OCI-LY7 (cell line): ENCODE results near the gene GAP43. TPM values are rescaled to one million over a fixed set of nuclear protein-coding genes. Genes with fewer than 3 reads are reported as not detected.

Source experiments
- BruUV-seq: library from RNA; stranded (reverse); fragments of 400-500 nt; replicated peaks from 2 replicates; lab custom pipeline; 2021; lab: Mats Ljungman, UMichigan
- CTCF ChIA-PET: fragments of 300-600 bp; sonication (Branson Sonifier 250); formaldehyde crosslinking; loops from one replicate; lab custom pipeline; 2022; ENCODE audit warnings: antibody characterized with exemption; ENCODE audit not compliant: unreplicated experiment; lab: Charles Lee
- POLR2A ChIA-PET: fragments of 300-600 bp; sonication (Branson Sonifier 250); formaldehyde crosslinking; loops from one replicate; lab custom pipeline; 2022; ENCODE audit warnings: antibody characterized with exemption; lab: Charles Lee
- DNase-seq: peaks from one replicate; pipeline ENCODE4 v3.0.0-alpha.2; 2015; ENCODE audit warnings: low spot score
- H2AFZ ChIP-seq: fragments of 200-600 bp; sonication (generic), shearing (Covaris generic); 2 replicates; pipeline ENCODE4 v1.6.1; 2014; ENCODE audit warnings: mild to moderate bottlenecking, antibody characterized with exemption, low read length, moderate library complexity
- H3K27ac ChIP-seq: fragments of 200-600 bp; sonication (generic); 2 replicates; pipeline ENCODE4 v1.5.1; 2014; ENCODE audit warnings: mixed run types, low read depth, mild to moderate bottlenecking, moderate library complexity, low read length, inconsistent platforms; ENCODE audit not compliant: poor library complexity, severe bottlenecking
- H3K36me3 ChIP-seq: fragments of 200-600 bp; sonication (generic); 2 replicates; pipeline ENCODE4 v1.6.1; 2014; ENCODE audit warnings: mild to moderate bottlenecking, antibody characterized with exemption, low read length, moderate library complexity, mixed read lengths; ENCODE audit not compliant: insufficient read depth
- H3K4me1 ChIP-seq: fragments of 200-600 bp; sonication (generic); 2 replicates; pipeline ENCODE4 v1.5.1; 2014; ENCODE audit warnings: mild to moderate bottlenecking, low read length; ENCODE audit not compliant: insufficient read depth, poor library complexity, severe bottlenecking
- H3K4me2 ChIP-seq: fragments of 200-600 bp; sonication (generic); 2 replicates; pipeline ENCODE4 v1.6.1; 2014; ENCODE audit warnings: mild to moderate bottlenecking, low read length
- H3K4me3 ChIP-seq: fragments of 200-600 bp; sonication (generic); 2 replicates; pipeline ENCODE4 v1.5.1; 2014; ENCODE audit warnings: mild to moderate bottlenecking, low read depth, low read length; ENCODE audit not compliant: poor library complexity, severe bottlenecking
- H3K79me2 ChIP-seq: fragments of 200-600 bp; sonication (generic); 2 replicates; pipeline ENCODE4 v1.6.1; 2016; ENCODE audit warnings: low read depth, mild to moderate bottlenecking, low read length, moderate library complexity, mixed read lengths; ENCODE audit not compliant: insufficient read depth
- H3K9me2 ChIP-seq: fragments of 200-600 bp; sonication (generic); 2 replicates; pipeline ENCODE4 v1.6.1; 2016; ENCODE audit warnings: mild to moderate bottlenecking, low read length, mixed read lengths; ENCODE audit not compliant: insufficient read depth
- H3K9me3 ChIP-seq: fragments of 200-600 bp; sonication (generic); 2 replicates; pipeline ENCODE4 v1.6.1; 2014; ENCODE audit warnings: mild to moderate bottlenecking, mixed run types, low read length, mixed read lengths
- H4K20me1 ChIP-seq: fragments of 200-600 bp; sonication (generic); 2 replicates; pipeline ENCODE4 v1.6.1; 2014; ENCODE audit warnings: mild to moderate bottlenecking, antibody characterized with exemption, low read length, moderate library complexity, mixed read lengths; ENCODE audit not compliant: insufficient read depth
- CTCF ChIP-seq: fragments of 200-600 bp; sonication (generic); conservative IDR thresholded peaks from 2 replicates; pipeline ENCODE4 v1.5.1; 2014; ENCODE audit warnings: mild to moderate bottlenecking, antibody characterized with exemption, low read length, moderate library complexity, mixed read lengths
- EZH2phosphoT487 ChIP-seq: fragments of 200-600 bp; sonication (generic); IDR thresholded peaks from 2 replicates; pipeline ENCODE4 v1.6.1; 2018; ENCODE audit warnings: low read depth, borderline replicate concordance, mild to moderate bottlenecking, mixed run types, antibody characterized with exemption, low read length, moderate library complexity, mixed read lengths
- intact Hi-C: fragments of 100-400 bp; cut with micrococcal nuclease; formaldehyde crosslinking; loops from one replicate; pipeline ENCODE4 v1.10.0; 2022; ENCODE audit not compliant: unreplicated experiment
- total RNA-seq, 2 experiments: library from RNA; depleted of rRNA in 1 of 2; stranded (reverse); fragments of >200 nt in 1 of 2; shearing (Covaris generic) in 1 of 2; gene quantifications; 2 replicates each; pipeline ENCODE4 v1.2.3, GENCODE V29; 2014 to 2022

The GAP43 gene
- total RNA-seq, 2 experiments from 2014 or later: not detected

DNA sequence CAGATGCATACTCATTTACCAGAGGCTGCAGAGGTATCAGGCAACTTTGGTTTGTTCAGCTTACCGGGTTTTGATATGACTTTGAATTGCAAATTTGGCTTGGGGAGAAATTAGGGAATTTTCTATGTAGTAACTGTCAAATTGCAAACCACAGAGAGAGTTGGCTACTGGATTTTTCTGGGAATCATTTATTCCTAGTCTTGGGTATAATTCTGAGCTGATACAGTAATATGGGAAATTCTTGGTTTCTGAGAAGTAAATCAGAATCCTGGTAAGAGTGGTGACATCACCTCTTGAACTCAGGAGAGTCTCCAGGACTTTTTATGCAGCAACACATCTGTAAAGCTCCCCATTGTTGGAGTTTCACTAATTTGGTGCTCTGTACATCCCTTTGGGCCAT is 39.0 kb downstream of the GAP43 start:
- ChIA-PET CTCF (no interaction called here), POLR2A (interaction anchor here (1.1 kb wide), 2 partner anchors 11 to 24 kb away, joined by 3 to 4 read pairs; no protein-coding TSS in a partner anchor)
- Histone ChIP-seq H3K9me2 (no peaks in the 10 kb centered on the region), H4K20me1 (no peaks in the 10 kb centered on the region), H3K9me3 (no peaks in the 10 kb centered on the region), H2AFZ (no peak overlapping the region), H3K27ac (no peak overlapping the region), H3K79me2 (no peaks in the 10 kb centered on the region), H3K4me2 (no peak overlapping the region), H3K4me1 (peaks cover 22% of the 10 kb centered on the region), H3K36me3 (no peaks in the 10 kb centered on the region), H3K4me3 (no peak overlapping the region)
- no peak for DNase-seq
- BruUV-seq: no TSS peak
- no peak for TF ChIP-seq CTCF
- intact Hi-C loops: no loop called here

GRCh38 chr3:115663414-115663813 is 40.1 kb downstream of the GAP43 start:
- Histone ChIP-seq H3K4me2 (no peak overlapping the region), H3K9me2 (no peaks in the 10 kb centered on the region), H2AFZ (no peak overlapping the region), H3K79me2 (no peaks in the 10 kb centered on the region), H4K20me1 (no peaks in the 10 kb centered on the region), H3K9me3 (no peaks in the 10 kb centered on the region), H3K4me3 (no peak overlapping the region), H3K4me1 (peaks cover 16% of the 10 kb centered on the region), H3K27ac (no peak overlapping the region), H3K36me3 (no peaks in the 10 kb centered on the region)
- intact Hi-C loops: no loop called here
- DNase-seq: no peak
- POLR2A ChIA-PET: no interaction called here
- TF ChIP-seq EZH2phosphoT487 (no peak), CTCF (no peak)
- CTCF ChIA-PET: no interaction called here
- BruUV-seq: no TSS peak

DNA sequence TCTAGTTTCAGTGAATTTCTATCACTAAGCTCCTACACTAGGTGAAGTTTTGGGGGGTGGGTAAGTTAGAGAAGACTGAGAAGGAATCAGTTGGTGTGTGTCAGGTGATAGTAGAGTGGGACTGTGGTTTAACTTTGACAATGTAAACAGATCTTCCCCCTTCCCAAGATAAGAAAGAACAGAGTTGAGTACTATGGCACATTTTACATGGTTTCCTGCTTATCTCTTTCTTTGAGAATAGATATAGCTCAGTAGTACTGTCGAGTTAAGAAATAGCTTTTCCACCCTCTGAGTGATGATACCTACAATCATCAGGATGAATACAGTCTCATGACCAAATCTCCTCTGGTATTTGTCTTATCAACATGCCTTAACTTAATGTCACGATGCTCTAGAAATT is 42.8 kb downstream of the GAP43 start:
- POLR2A ChIA-PET: interaction anchor here (0.5 kb wide), 1 partner anchor 805 kb away, joined by 5 read pairs; no protein-coding TSS in a partner anchor
- Histone ChIP-seq H3K9me2 (no peaks in the 10 kb centered on the region), H3K27ac (no peak overlapping the region), H2AFZ (no peak overlapping the region), H3K4me3 (no peak overlapping the region), H3K4me2 (no peak overlapping the region), H3K79me2 (no peaks in the 10 kb centered on the region), H3K36me3 (no peaks in the 10 kb centered on the region), H4K20me1 (no peaks in the 10 kb centered on the region), H3K4me1 (no peaks in the 10 kb centered on the region), H3K9me3 (no peaks in the 10 kb centered on the region)
- intact Hi-C loops: no loop called here
- TF ChIP-seq CTCF (no peak), EZH2phosphoT487 (no peak)
- DNase-seq: no peak
- CTCF ChIA-PET: no interaction called here
- BruUV-seq: no TSS peak
